Measurements from ENCODE around the gene MYMK. TPM values are rescaled to one million over a fixed set of nuclear protein-coding genes. Genes with fewer than 3 reads are reported as not detected.

The MYMK gene
- total and polyA plus RNA-seq, 2 of the 8 experiments (the other 6 are each of a cell fraction or from before 2014, with no cell fraction given) = not detected

GRCh38 chr9:133519693-133520092 lies 5.1 kb downstream of the MYMK start:
- Histone ChIP-seq H2BK20ac (ENCODE audit: low read length) (no peak overlapping the region), H3K18ac (ENCODE audit: extremely low read depth, low read length) (no peak overlapping the region), H3K9me3 (ENCODE audit: insufficient read depth in 2 of 2, low read depth in 1 of 2, low read length in 1 of 2) (no peaks in the 10 kb centered on the region), H3K27me3 (replicated peaks in 1 of 4; ENCODE audit: control insufficient read depth in 3 of 4, extremely low read depth in 1 of 4, insufficient read depth in 3 of 4, low read length in 3 of 4) (no peaks in the 10 kb centered on the region), H3K9ac (replicated peaks in 1 of 4; ENCODE audit: extremely low read depth in 1 of 4, low read depth in 3 of 4, low read length in 3 of 4) (no peak overlapping the region), H3K79me2 (ENCODE audit: control insufficient read depth in 1 of 2, insufficient read depth in 2 of 2, low read length in 2 of 2) (no peaks in the 10 kb centered on the region), H4K91ac (replicated peaks; ENCODE audit: insufficient read length, low read length) (no peak overlapping the region), H3K36me3 (ENCODE audit: control insufficient read depth in 2 of 4, insufficient read depth in 4 of 4, low read length in 3 of 4) (no peaks in the 10 kb centered on the region), H3K4me2 (ENCODE audit: insufficient read depth in 1 of 2, low read depth in 2 of 2, low read length in 2 of 2) (no peak overlapping the region), H2AK5ac (ENCODE audit: low read depth, low read length) (no peak overlapping the region), H2BK12ac (ENCODE audit: low read depth, low read length) (no peak overlapping the region), H4K20me1 (replicated peaks in 1 of 2; ENCODE audit: control insufficient read depth in 1 of 2, insufficient read depth in 2 of 2, low read length in 2 of 2) (no peaks in the 10 kb centered on the region), H3K27ac (ENCODE audit: low read depth, low read length) (no peak overlapping the region), H3K14ac (ENCODE audit: insufficient read length) (no peak overlapping the region), H3K4me3 (ENCODE audit: extremely low read depth in 1 of 4, insufficient read depth in 2 of 4, low read depth in 3 of 4, low read length in 4 of 4) (no peak overlapping the region), H3K56ac (replicated peaks; ENCODE audit: insufficient read length, low read depth, low read length) (no peak overlapping the region), H3K4me1 (replicated peaks in 1 of 4; ENCODE audit: control insufficient read depth in 3 of 4, insufficient read depth in 4 of 4, low read length in 3 of 4) (peaks cover 0 to 3% (median 0%) of the 10 kb centered on the region in 4 experiments; a peak in 1 of 7 replicates), H2BK120ac (replicated peaks; ENCODE audit: low read depth, low read length) (no peak overlapping the region), H4K8ac (ENCODE audit: extremely low read depth, insufficient read depth, low read length) (no peak overlapping the region), H2BK5ac (ENCODE audit: low read depth, low read length) (no peak overlapping the region), H3K23ac (ENCODE audit: insufficient read length) (no peak overlapping the region), H2BK15ac (ENCODE audit: low read length) (no peak overlapping the region), H2AFZ (ENCODE audit: low read length) (no peak overlapping the region), H3K23me2 (ENCODE audit: low read depth, low read length) (no peaks in the 10 kb centered on the region), H3K4ac (replicated peaks; ENCODE audit: insufficient read length, low read depth, low read length) (no peak overlapping the region), H3K79me1 (ENCODE audit: low read depth, low read length) (no peaks in the 10 kb centered on the region), H4K5ac (ENCODE audit: insufficient read length, low read depth, low read length) (no peak overlapping the region)
- ChIA-PET POLR2A (ENCODE audit: partially characterized antibody) (interaction anchor here (1.4 kb wide), 1 partner anchor 13 kb away, joined by 3 read pairs; no protein-coding TSS in a partner anchor), CTCF (ENCODE audit: partially characterized antibody) (interaction anchor here (1.3 to 2.2 kb wide), 4 partner anchors 10 to 207 kb away, joined by 3 to 10 read pairs (median 4); no protein-coding TSS in a partner anchor)
- no peak for DNase-seq (ENCODE audit: low read depth in 1 of 2, low spot score in 2 of 2)
- FAIRE-seq = no peak
- 90% methylated on average over 7 of the region's 7 CpGs; no CpG with 5 or more reads in 1 of the 2 experiments for WGBS, 2 experiments (ENCODE audit: extremely low coverage in 1 of 2, insufficient coverage in 1 of 2, insufficient read length in 1 of 2, insufficient replicate concordance in 2 of 2, low coverage in 1 of 2, low lambda C conversion rate in 2 of 2, missing lambda C conversion rate in 1 of 2)
- TF ChIP-seq KDM5A (IDR thresholded peaks at IDR 0.05; ENCODE audit: low read length) = no peak
- no peak for TF ChIP-seq TAF1 (IDR thresholded peaks at IDR 0.05; ENCODE audit: low read depth, low read length)
- no peak for TF ChIP-seq EZH2 (IDR thresholded peaks at IDR 0.05; ENCODE audit: low read depth, low read length, severe bottlenecking)
- TF ChIP-seq JUND (IDR thresholded peaks at IDR 0.05; ENCODE audit: low read length) = no peak
- TF ChIP-seq GABPA (IDR thresholded peaks at IDR 0.05; ENCODE audit: borderline replicate concordance, insufficient read depth, low read length) = no peak
- TF ChIP-seq PHF8 (conservative IDR thresholded peaks at IDR 0.05; ENCODE audit: low read depth, low read length) = no peak
- no peak for TF ChIP-seq POU5F1 (IDR thresholded peaks at IDR 0.05; ENCODE audit: low read depth, low read length)
- no peak for TF ChIP-seq HDAC2 (IDR thresholded peaks at IDR 0.05; ENCODE audit: borderline replicate concordance in 1 of 2, low read depth in 2 of 2, low read length in 2 of 2)
- TF ChIP-seq CREB1 (IDR thresholded peaks at IDR 0.05) = no peak
- no peak for TF ChIP-seq CEBPB (IDR thresholded peaks at IDR 0.05; ENCODE audit: low read depth, low read length)
- no peak for TF ChIP-seq FOSL1 (IDR thresholded peaks at IDR 0.05; ENCODE audit: insufficient read depth, low read depth, low read length)
- TF ChIP-seq SP1 (IDR thresholded peaks at IDR 0.05; ENCODE audit: low read depth, low read length) = no peak
- no peak for TF ChIP-seq TAF7 (optimal IDR thresholded peaks at IDR 0.05; ENCODE audit: borderline replicate concordance, low read depth, low read length)
